Activated gamma-delta T cell treated with anti-CD3 and anti-CD28 coated beads, Interleukin-2, amount 50 U/mL, for 16 hours (primary cell): Measurements from ENCODE around the gene HASPIN.

Experiments used
- DNase-seq: peaks from one replicate; pipeline ENCODE4 v3.0.0-alpha.2; 2020; ENCODE audit warnings: low read depth

Gene HASPIN

DNA sequence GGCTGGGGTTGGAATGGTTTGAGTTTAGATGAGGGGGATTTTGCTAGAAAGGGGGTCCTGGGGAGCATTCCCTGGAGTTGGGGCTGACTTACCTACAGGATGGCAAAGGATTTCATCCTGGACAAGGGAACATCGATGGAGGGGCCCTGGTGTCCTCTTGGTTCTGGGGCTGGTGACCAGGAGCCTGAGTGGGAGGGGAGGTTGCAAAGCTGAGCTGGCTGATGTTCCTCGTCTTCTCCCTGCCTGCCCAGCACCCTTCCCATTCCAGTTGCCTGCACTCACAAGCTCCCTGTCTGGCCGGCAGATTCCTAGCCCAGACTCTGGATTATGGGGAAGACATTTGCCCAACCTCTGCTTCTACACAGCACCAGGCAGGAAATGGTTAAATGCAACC lies 40.1 kb downstream of the HASPIN start:
- no peak for DNase-seq

DNA sequence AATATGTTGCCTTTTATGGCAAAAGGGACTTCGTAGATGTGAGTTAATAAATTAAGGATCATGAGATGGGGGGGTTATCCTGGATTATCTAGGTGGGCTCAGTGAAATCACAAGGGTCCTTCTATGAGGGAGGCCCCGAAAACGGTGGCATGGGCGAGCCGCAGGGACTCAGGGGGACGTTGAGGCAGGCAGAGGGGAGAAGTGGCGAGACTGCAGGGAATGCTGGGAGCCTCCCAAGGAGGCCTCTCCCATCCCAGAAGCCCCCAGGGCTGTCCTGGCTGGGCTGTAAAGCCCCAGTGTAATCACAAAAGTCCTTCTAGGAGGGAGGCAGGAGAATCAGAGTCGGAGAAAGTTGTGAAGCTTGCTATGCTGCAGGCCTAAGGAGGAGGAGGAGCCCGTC lies 42.3 kb downstream of the HASPIN start:
- no peak for DNase-seq

DNA sequence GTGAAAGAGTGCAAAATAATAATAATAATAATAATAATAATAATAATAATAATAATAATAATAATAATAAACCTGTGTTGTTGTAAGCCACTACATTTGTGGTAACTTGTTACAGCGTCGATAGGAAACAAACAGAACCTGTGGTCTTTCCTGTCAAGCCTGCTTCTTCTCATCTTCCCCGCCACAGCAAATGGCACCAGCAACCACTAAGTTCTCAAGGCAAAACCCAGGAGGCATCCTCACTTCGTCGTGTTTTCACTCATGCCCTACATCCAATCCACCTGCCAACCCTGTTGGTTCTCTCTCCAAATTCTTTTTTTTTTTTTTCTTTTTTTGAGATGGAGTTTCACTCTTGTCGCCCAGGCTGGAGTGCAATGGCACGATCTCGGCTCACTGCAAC lies 43.1 kb downstream of the HASPIN start:
- DNase-seq = no peak

DNA sequence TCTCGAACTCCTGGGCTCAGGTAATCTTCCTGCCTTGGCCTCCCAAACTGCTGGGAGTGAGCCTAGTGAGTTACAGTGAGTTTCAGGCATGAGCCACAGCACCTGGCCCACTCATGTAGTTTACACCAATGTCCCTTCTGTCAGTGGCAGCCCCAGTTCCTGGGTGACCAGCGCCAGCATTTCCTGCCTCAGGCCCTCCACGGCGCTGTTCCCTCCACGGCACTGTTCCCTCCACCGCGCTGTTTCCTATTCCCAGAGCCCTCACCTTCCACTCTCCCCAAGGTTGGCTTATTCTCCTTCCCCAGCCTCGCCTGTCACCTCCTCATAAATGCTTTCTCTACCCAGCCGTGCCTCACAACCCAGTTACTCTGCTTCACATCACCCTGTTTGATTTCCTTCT lies 44.6 kb downstream of the HASPIN start:
- no peak for DNase-seq

DNA sequence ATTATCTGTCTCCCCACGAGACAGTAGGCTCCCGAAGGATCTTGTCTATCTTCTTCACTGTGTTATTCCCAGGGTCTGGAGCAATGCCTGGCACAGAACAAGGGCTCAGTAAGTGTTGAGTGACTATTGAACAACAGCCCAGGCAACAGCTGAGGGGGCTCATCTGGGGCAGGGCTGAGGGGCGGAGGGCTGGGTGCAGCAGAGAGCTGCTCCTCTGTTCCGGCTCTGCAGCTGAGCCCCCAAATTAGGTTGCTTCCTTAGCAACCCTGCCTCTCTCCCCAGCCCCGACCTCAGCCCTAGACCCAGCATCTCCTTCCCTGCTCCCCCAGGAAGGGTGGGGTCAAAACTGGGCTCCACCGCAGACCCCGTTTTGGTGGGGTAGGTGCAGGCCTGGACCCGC lies 45.1 kb downstream of the HASPIN start:
- no peak for DNase-seq

DNA sequence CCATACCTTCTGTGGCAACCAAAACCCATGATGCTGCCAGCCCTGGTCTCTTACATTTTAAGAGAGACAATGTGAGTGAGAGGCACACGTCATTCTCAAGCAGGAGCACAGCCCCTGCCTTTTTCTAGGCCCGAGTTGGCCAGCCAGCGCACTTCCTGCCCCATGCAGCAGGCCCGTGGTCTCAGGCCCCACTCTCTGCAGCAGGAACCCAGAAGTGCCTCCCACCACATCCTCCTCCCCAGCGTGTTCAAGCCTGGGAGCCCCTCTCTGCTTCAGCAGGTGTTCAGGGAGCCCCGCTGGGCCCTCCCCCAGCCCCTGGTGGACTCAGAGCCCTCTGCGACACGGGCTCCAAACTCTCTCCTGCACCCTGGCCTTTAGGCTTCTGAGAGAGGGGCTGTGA lies 46.8 kb downstream of the HASPIN start:
- peak; percentile 55 for DNase-seq

DNA sequence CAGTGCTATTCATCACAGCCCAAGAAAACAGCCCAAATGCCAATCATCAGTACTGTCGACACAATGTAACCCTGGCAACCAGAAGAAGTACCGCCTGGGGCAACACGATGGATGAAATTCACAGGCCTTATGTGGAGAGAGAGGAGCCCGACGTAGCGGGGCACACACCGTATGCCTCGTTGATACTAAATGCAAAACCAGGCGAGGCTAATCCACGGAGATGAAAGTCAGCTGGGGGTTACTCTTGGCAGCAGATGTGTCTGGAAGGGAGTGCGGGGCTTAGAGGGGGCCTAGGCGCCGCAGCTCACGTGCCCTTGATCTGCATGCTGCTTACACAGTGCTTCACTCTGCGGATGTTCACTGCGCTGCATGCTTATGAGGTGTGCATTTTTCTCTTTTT lies 47.4 kb downstream of the HASPIN start:
- DNase-seq = no peak

DNA sequence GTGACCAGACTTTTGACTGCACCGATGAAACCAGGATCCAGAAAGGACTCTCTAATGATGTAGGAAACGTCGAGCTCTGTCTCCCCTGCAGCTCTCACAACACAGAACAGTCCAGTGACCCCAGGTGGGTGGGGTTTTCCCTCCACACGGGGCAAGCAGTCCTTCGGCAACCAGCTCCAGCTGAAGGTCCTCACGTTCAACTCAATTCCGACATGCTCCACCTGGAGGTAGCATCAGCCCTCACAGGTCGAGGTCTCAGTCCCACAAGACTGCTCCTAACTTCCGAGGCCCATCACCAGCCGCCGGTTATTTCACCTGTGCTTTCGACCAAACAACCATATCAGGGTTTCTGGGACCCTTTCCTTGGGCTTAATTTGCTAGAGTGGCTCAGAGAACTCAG lies 49.1 kb downstream of the HASPIN start:
- DNase-seq = no peak

DNA sequence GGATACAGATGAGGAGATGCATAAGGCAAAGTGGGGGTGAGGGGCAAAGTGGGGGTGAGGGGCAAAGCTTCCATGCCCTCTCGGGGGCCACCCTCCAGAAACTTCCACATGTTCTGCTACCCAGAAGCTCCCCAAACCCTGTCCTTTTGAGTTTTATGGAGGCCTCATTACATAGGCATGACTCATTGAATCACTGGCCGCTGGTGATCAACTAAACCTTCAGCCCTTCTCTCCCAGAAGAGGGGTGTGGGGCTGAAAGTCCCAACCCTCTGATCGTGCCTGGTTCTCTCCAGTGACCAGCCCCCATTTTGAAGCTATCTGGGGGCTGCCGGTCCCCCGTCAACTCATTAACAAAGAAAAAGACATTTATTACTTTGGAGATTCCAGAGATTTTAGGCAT lies 49.8 kb downstream of the HASPIN start:
- no peak for DNase-seq

DNA sequence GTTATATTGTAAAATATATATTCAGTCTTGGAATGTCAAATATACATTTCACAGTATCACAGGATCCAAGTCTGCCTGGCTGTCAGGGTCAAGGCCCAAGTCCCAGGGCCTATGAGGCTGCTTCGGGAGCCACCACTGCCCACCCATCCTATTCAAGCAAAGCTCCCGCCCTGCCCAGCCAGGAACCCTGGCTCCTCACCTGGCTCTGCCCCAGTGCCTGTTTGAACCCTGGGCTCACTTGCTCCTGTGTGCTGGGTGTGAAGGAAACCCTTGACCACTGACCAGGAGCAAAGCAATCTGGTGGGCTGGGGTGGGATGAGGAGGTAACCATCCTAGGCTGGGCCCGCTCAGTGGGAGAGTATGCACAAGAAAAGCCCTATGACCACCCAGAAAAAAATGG lies 50.3 kb downstream of the HASPIN start:
- no peak for DNase-seq
